SK-N-MC (cell line): Measurements from ENCODE around the gene RIN3.

ENCODE experiments used
- DNase-seq: peaks from one replicate; pipeline ENCODE4 v3.0.0-alpha.2; 2011; ENCODE audit warnings: low read depth, low spot score
- H3K27ac ChIP-seq: fragments of 200-600 bp; sonication (generic); 2 replicates; pipeline ENCODE4 v1.5.1; 2016; ENCODE audit warnings: mixed run types
- H3K36me3 ChIP-seq: fragments of 200-600 bp; sonication (generic); 2 replicates; pipeline ENCODE4 v1.6.1; 2017; ENCODE audit warnings: antibody characterized with exemption, low read length, mixed read lengths; ENCODE audit not compliant: insufficient read depth
- H3K4me3 ChIP-seq: fragments of 200-600 bp; sonication (generic); 2 replicates; pipeline ENCODE4 v1.5.1; 2016
- H3K9ac ChIP-seq: fragments of 200-600 bp; sonication (generic); 2 replicates; pipeline ENCODE4 v1.8.0; 2017; ENCODE audit warnings: mixed run types, mixed read lengths; ENCODE audit not compliant: insufficient read length
- H3K9me3 ChIP-seq: fragments of 200-600 bp; sonication (generic); 2 replicates; pipeline ENCODE4 v1.6.1; 2017; ENCODE audit warnings: low read depth, mild to moderate bottlenecking, antibody characterized with exemption, low read length, moderate library complexity, mixed read lengths
- EZH2 ChIP-seq: fragments of 200-600 bp; sonication (generic); IDR thresholded peaks from one replicate; pipeline ENCODE4 v1.6.1; 2017; ENCODE audit warnings: antibody characterized with exemption
- FOXP2 ChIP-seq: optimal IDR thresholded peaks from 2 replicates; pipeline ENCODE3; 2011; ENCODE audit warnings: mild to moderate bottlenecking, moderate library complexity; ENCODE audit not compliant: insufficient read depth; ENCODE audit errors: extremely low read length, control extremely low read depth
- POLR2AphosphoS5 ChIP-seq: IDR thresholded peaks from 2 replicates; pipeline ENCODE4 v1.6.1; 2012; ENCODE audit warnings: mild to moderate bottlenecking, low read depth, low read length, borderline replicate concordance

Gene RIN3

GRCh38 chr14:92641306-92641705 lies 127.7 kb downstream of the RIN3 start:
- Histone ChIP-seq H3K27ac (no peak overlapping the region), H3K4me3 (no peak overlapping the region), H3K36me3 (no peaks in the 10 kb centered on the region), H3K9me3 (no peaks in the 10 kb centered on the region), H3K9ac (no peak overlapping the region)
- TF ChIP-seq EZH2 = no peak
- TF ChIP-seq FOXP2 = no peak
- no peak for TF ChIP-seq POLR2AphosphoS5
- no peak for DNase-seq

GRCh38 chr14:92644171-92644969 lies 130.8 kb downstream of the RIN3 start:
- no peak overlapping the region for H3K27ac ChIP-seq
- no peak for TF ChIP-seq POLR2AphosphoS5
- no peak for TF ChIP-seq FOXP2
- TF ChIP-seq EZH2 = no peak
- no peaks in the 10 kb centered on the region for H3K36me3 ChIP-seq
- H3K9me3 ChIP-seq = no peaks in the 10 kb centered on the region
- no peak overlapping the region for H3K9ac ChIP-seq
- H3K4me3 ChIP-seq = no peak overlapping the region
- DNase-seq = no peak

- Histone ChIP-seq H3K9me3 (no peaks in the 10 kb centered on the region), H3K27ac (no peak overlapping the region), H3K4me3 (no peak overlapping the region), H3K36me3 (no peaks in the 10 kb centered on the region), H3K9ac (no peak overlapping the region)
- no peak for TF ChIP-seq FOXP2
- no peak for TF ChIP-seq EZH2
- no peak for TF ChIP-seq POLR2AphosphoS5
- no peak for DNase-seq
Observed at GRCh38 chr14:92644970-92645515, 131.5 kb downstream of the RIN3 start.

GRCh38 chr14:92645841-92646478 lies 132.4 kb downstream of the RIN3 start:
- Histone ChIP-seq H3K4me3 (no peak overlapping the region), H3K27ac (no peak overlapping the region), H3K9ac (no peak overlapping the region), H3K36me3 (no peaks in the 10 kb centered on the region), H3K9me3 (no peaks in the 10 kb centered on the region)
- TF ChIP-seq EZH2 (no peak), FOXP2 (no peak), POLR2AphosphoS5 (no peak)
- no peak for DNase-seq

GRCh38 chr14:92646952-92647796 lies 133.6 kb downstream of the RIN3 start:
- H3K36me3 ChIP-seq = no peaks in the 10 kb centered on the region
- no peak overlapping the region for H3K9ac ChIP-seq
- no peaks in the 10 kb centered on the region for H3K9me3 ChIP-seq
- DNase-seq = no peak
- TF ChIP-seq POLR2AphosphoS5 (no peak), EZH2 (no peak), FOXP2 (no peak)
- no peak overlapping the region for H3K4me3 ChIP-seq
- H3K27ac ChIP-seq = no peak overlapping the region

GRCh38 chr14:92647797-92648279 lies 134.3 kb downstream of the RIN3 start:
- no peak overlapping the region for H3K27ac ChIP-seq
- H3K9ac ChIP-seq = no peak overlapping the region
- H3K9me3 ChIP-seq = no peaks in the 10 kb centered on the region
- H3K36me3 ChIP-seq = no peaks in the 10 kb centered on the region
- TF ChIP-seq POLR2AphosphoS5 (no peak), EZH2 (no peak), FOXP2 (no peak)
- no peak for DNase-seq
- H3K4me3 ChIP-seq = no peak overlapping the region

- no peak overlapping the region for H3K4me3 ChIP-seq
- no peak overlapping the region for H3K27ac ChIP-seq
- no peak for DNase-seq
- H3K36me3 ChIP-seq = no peaks in the 10 kb centered on the region
- no peak overlapping the region for H3K9ac ChIP-seq
- TF ChIP-seq EZH2 = no peak
- TF ChIP-seq POLR2AphosphoS5 = no peak
- no peak for TF ChIP-seq FOXP2
- H3K9me3 ChIP-seq = no peaks in the 10 kb centered on the region
Observed at GRCh38 chr14:92649066-92649465, 135.5 kb downstream of the RIN3 start.
